IMR-90 (cell line): ENCODE results near the gene MIER1. TPM values are rescaled to one million over a fixed set of nuclear protein-coding genes. Genes with fewer than 3 reads are reported as not detected.
A peak's percentile ranks its signal among the peaks of the same experiment; 100 is the strongest.

Experiments
- ATAC-seq: fragments of 200-7000 bp; cut with Tn5 transposase; 2 replicates; pipeline ENCODE4 v1.9.1; 2020; ENCODE audit warnings: low read depth, mild to moderate bottlenecking, moderate library complexity
- BruUV-seq: library from RNA; stranded (reverse); fragments of 400-500 nt; replicated peaks from 2 replicates; lab custom pipeline; 2021; lab: Mats Ljungman, UMichigan
- CTCF ChIA-PET: fragments of 300-600 bp; formaldehyde crosslinking; extraction: SDS; loops from one replicate; lab custom pipeline; 2021; ENCODE audit warnings: antibody characterized with exemption; lab: Yijun Ruan, JAX
- POLR2A ChIA-PET: fragments of 300-600 bp; sonication (Branson Sonifier 250); formaldehyde crosslinking; loops from one replicate; lab custom pipeline; 2022; ENCODE audit warnings: antibody characterized with exemption; ENCODE audit not compliant: unreplicated experiment; lab: Charles Lee
- DNase-seq: peaks from one replicate; pipeline ENCODE4 v3.0.0; 2013
- H2AFZ ChIP-seq: replicated peaks from 2 replicates; pipeline ENCODE3; 2013; ENCODE audit warnings: low read length, mild to moderate bottlenecking; ENCODE audit not compliant: poor library complexity
- H2AK5ac ChIP-seq: 2 replicates; pipeline ENCODE4 v1.6.1; 2013; ENCODE audit warnings: low read depth, low read length, inconsistent platforms
- H2AK9ac ChIP-seq: replicated peaks from 2 replicates; pipeline ENCODE3; 2013; ENCODE audit warnings: mild to moderate bottlenecking, low read depth, low read length, moderate library complexity; ENCODE audit not compliant: poor library complexity
- H2BK120ac ChIP-seq: 2 replicates; pipeline ENCODE4 v1.6.1; 2013; ENCODE audit warnings: low read depth, low read length, inconsistent platforms
- H2BK15ac ChIP-seq: 3 replicates; pipeline ENCODE4 v1.6.1; 2013; ENCODE audit warnings: low read depth, low read length, inconsistent platforms
- H2BK20ac ChIP-seq: 2 replicates; pipeline ENCODE4 v1.6.1; 2013; ENCODE audit warnings: low read depth, mild to moderate bottlenecking, inconsistent platforms, low read length, moderate library complexity
- H2BK5ac ChIP-seq: 2 replicates; pipeline ENCODE4 v1.6.1; 2013; ENCODE audit warnings: mild to moderate bottlenecking, low read depth, low read length, inconsistent platforms; ENCODE audit not compliant: poor library complexity, severe bottlenecking
- H3K14ac ChIP-seq: replicated peaks from 2 replicates; pipeline ENCODE4 v1.6.1; 2013; ENCODE audit warnings: low read depth, low read length, inconsistent platforms
- H3K18ac ChIP-seq: 2 replicates; pipeline ENCODE4 v1.6.1; 2013; ENCODE audit warnings: low read depth, low read length, control low read depth
- H3K23ac ChIP-seq: 2 replicates; pipeline ENCODE4 v1.6.1; 2013; ENCODE audit warnings: low read depth, low read length, inconsistent platforms
- H3K27ac ChIP-seq: 2 replicates; pipeline ENCODE4 v1.5.1; 2013; ENCODE audit warnings: mild to moderate bottlenecking, control low read depth, low read length; ENCODE audit not compliant: insufficient read depth
- H3K27me3 ChIP-seq: 2 replicates; pipeline ENCODE4 v1.6.1; 2013; ENCODE audit warnings: low read length; ENCODE audit not compliant: control insufficient read depth, insufficient read depth
- H3K36me3 ChIP-seq: 2 replicates; pipeline ENCODE4 v1.6.1; 2013; ENCODE audit warnings: low read length, mixed read lengths; ENCODE audit not compliant: control insufficient read depth, insufficient read depth
- H3K4ac ChIP-seq: 2 replicates; pipeline ENCODE4 v1.6.1; 2013; ENCODE audit warnings: low read depth, low read length, inconsistent platforms
- H3K4me1 ChIP-seq: 2 replicates; pipeline ENCODE4 v1.6.1; 2013; ENCODE audit warnings: low read length, mixed read lengths; ENCODE audit not compliant: control insufficient read depth, insufficient read depth
- H3K4me2 ChIP-seq: 2 replicates; pipeline ENCODE4 v1.6.1; 2013; ENCODE audit warnings: low read depth, mild to moderate bottlenecking, control low read depth, low read length, moderate library complexity
- H3K4me3 ChIP-seq: 2 replicates; pipeline ENCODE4 v1.5.1; 2013; ENCODE audit warnings: low read depth, mild to moderate bottlenecking, control low read depth, low read length, moderate library complexity; ENCODE audit not compliant: insufficient read depth
- H3K56ac ChIP-seq: 2 replicates; pipeline ENCODE4 v1.6.1; 2013; ENCODE audit warnings: low read length, inconsistent platforms; ENCODE audit not compliant: insufficient read depth; ENCODE audit errors: extremely low read depth
- H3K79me1 ChIP-seq, 2 experiments: 2 replicates each; pipeline ENCODE4 v1.6.1; 2013; ENCODE audit warnings: low read length in 2 of 2, inconsistent platforms in 1 of 2, low read depth in 1 of 2
- H3K9ac ChIP-seq: 2 replicates; pipeline ENCODE4 v1.6.1; 2013; ENCODE audit warnings: low read depth, low read length, control low read depth
- H3K9me1 ChIP-seq: 2 replicates; pipeline ENCODE4 v1.6.1; 2013; ENCODE audit warnings: low read length, inconsistent platforms; ENCODE audit not compliant: insufficient read depth
- H3K9me3 ChIP-seq: 2 replicates; pipeline ENCODE4 v1.6.1; 2013; ENCODE audit warnings: low read length; ENCODE audit not compliant: control insufficient read depth, insufficient read depth
- H4K20me1 ChIP-seq: 2 replicates; pipeline ENCODE4 v1.6.1; 2013; ENCODE audit warnings: low read length, inconsistent platforms; ENCODE audit not compliant: insufficient read depth
- H4K5ac ChIP-seq: 2 replicates; pipeline ENCODE4 v1.6.1; 2013; ENCODE audit warnings: mild to moderate bottlenecking, low read depth, low read length, control low read depth
- H4K8ac ChIP-seq, 2 experiments: 2 replicates each; pipeline ENCODE4 v1.6.1; 2013; ENCODE audit warnings: low read depth in 2 of 2, low read length in 2 of 2, control low read depth in 1 of 2, inconsistent platforms in 1 of 2
- H4K91ac ChIP-seq: 2 replicates; pipeline ENCODE4 v1.6.1; 2013; ENCODE audit warnings: low read depth, low read length, inconsistent platforms; ENCODE audit not compliant: insufficient read depth
- RCOR1 ChIP-seq: IDR thresholded peaks from 2 replicates; pipeline ENCODE4 v1.6.1; 2012; ENCODE audit warnings: mild to moderate bottlenecking, low read length, improper control_type of control experiment; ENCODE audit not compliant: insufficient replicate concordance
- WGBS, 2 experiments: methylation state at CpG; one replicate each; pipeline versions ENCODE4 v1.1.5 to v1.1.7; 2013; ENCODE audit warnings: missing lambda C conversion rate in 2 of 2; ENCODE audit not compliant: insufficient read length in 1 of 2; ENCODE audit errors: extremely low coverage in 2 of 2; 5-methylcytosine and 5-hydroxymethylcytosine counted together
- dilution Hi-C: fragments of 300-500 bp; cut with HindIII; formaldehyde crosslinking; loops from one replicate; pipeline ENCODE4 v1.14.3; 2018; ENCODE audit warnings: low sequenced_read_pairs; ENCODE audit not compliant: unreplicated experiment
- in situ Hi-C: fragments of 300-500 bp; cut with MboI; formaldehyde crosslinking; loops from 3 replicates; pipeline ENCODE4 v1.14.3; 2019; ENCODE audit warnings: low sequenced_read_pairs, inconsistent platforms, mixed read lengths
- intact Hi-C: fragments of 100-400 bp; cut with micrococcal nuclease; formaldehyde crosslinking; loops from 2 replicates; pipeline ENCODE4 v1.10.0; 2022
- polyA plus RNA-seq, 3 experiments: library from polyadenylated mRNA; depleted of rRNA; stranded (reverse); fragments of >200 nt; gene quantifications; 2 replicates each; pipeline ENCODE4 v1.2.3, GENCODE V29; 2012; ENCODE audit warnings: low replicate concordance in 1 of 3
- total RNA-seq: library from RNA; depleted of rRNA; stranded (reverse); fragments of >200 nt; gene quantifications from 2 replicates; pipeline ENCODE4 v1.2.3, GENCODE V29; 2012

MIER1 gene
- total and polyA plus RNA-seq, 2 of the 4 experiments (the other 2 are of a cell fraction): 5.0 to 11.5 TPM

DNA sequence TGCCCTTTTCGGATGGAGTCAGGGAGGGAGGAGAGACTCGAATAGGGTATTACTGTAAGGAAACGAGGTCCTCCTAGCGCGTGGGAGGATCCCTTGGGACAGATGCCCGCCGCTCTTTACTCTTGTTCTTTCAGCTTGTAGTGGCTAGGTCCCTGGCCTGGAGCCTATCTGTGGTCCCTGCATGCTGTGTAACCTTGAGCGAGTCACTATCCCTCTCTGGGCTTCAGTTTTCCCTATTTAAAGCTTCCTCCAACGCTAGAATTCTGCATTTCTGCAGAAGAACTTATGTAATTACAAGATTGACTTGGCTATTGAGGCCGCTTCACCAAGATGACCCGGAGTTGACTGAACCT lies 744 bp downstream of the MIER1 start:
- H4K91ac ChIP-seq: peak overlapping the region; percentile 45
- H2AK5ac ChIP-seq: peak overlapping the region; percentile 44
- no peaks in the 10 kb centered on the region for H3K9me3 ChIP-seq
- TF ChIP-seq RCOR1: no peak
- H3K79me1 ChIP-seq: peaks cover 13 to 31% of the 10 kb centered on the region in 2 experiments
- no CpG with 5 or more reads among the region's 11 CpGs for WGBS, 2 experiments
- H3K4me3 ChIP-seq: peak overlapping the region; percentile 64
- peak; percentile 0 for ATAC-seq
- peak overlapping the region; percentile 11 to 56; a peak in 2 of 4 replicates for H4K8ac ChIP-seq
- peak overlapping the region; percentile 5; the same call in 1 of the 2 replicates for H3K18ac ChIP-seq
- H3K9ac ChIP-seq: peak overlapping the region; percentile 82
- peak overlapping the region; percentile 63 for H2BK5ac ChIP-seq
- no peaks in the 10 kb centered on the region for H3K36me3 ChIP-seq
- no peak for DNase-seq
- peak overlapping the region; percentile 71 for H3K27ac ChIP-seq
- ChIA-PET POLR2A (no interaction called here), CTCF (interaction anchor here (0.8 to 2.2 kb wide), 5 partner anchors 12 to 224 kb away, joined by 3 to 8 read pairs (median 3); no protein-coding TSS in a partner anchor)
- H3K4me1 ChIP-seq: no peaks in the 10 kb centered on the region
- H3K4me2 ChIP-seq: peak overlapping the region; percentile 96
- H2AFZ ChIP-seq: peak overlapping the region; percentile 94
- no TSS peak for BruUV-seq
- peak overlapping the region; percentile 19; the same call in 1 of the 2 replicates for H4K5ac ChIP-seq
- peak overlapping the region; percentile 96 for H3K14ac ChIP-seq
- H3K27me3 ChIP-seq: no peaks in the 10 kb centered on the region
- H2BK20ac ChIP-seq: no peak overlapping the region
- H3K23ac ChIP-seq: peak overlapping the region; percentile 99
- intact Hi-C loops (no loop called here), in situ Hi-C loops (loop anchor here (25.0 kb wide), 2 partner anchors 388 to 1113 kb away; partner anchors contain the start of gene SGIP1), dilution Hi-C loops (no loop called here)
- peak overlapping the region; percentile 78 for H3K4ac ChIP-seq
- H2BK15ac ChIP-seq: no peak overlapping the region; the same call in 2 of the 3 replicates
- H4K20me1 ChIP-seq: peaks cover 5% of the 10 kb centered on the region
- peak overlapping the region; percentile 54 for H3K56ac ChIP-seq
- H2AK9ac ChIP-seq: peak overlapping the region; percentile 72
- H2BK120ac ChIP-seq: peak overlapping the region; percentile 26; the same call in 1 of the 2 replicates
- H3K9me1 ChIP-seq: no peaks in the 10 kb centered on the region
